CD4-positive, alpha-beta T cell treated with Interleukin-17A for 4 hours (primary cell): ENCODE data around the gene AOPEP.

Experiments used
- DNase-seq: peaks from one replicate; pipeline ENCODE4 v3.0.0-alpha.2; 2020; ENCODE audit warnings: mixed read lengths

AOPEP gene

DNA sequence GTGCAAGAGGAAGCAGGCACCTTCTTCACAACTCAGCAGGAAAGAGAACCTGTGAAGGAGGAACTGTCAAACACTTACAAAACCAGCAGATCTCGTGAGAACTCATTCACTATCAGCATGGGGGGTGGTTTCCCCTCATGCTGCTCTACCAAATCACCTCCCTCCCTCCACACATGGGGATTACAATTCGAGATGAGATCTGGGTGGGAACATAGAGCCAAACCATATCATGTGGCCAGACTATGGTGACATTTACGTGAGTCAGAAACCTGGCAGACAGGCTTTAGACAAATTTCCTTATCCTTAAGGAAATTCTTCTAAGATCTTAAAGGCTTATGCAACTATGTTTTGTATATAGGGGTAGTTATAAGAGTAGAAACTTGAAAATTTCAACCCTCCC is 8.7 kb upstream of the AOPEP start:
- DNase-seq, result no peak

DNA sequence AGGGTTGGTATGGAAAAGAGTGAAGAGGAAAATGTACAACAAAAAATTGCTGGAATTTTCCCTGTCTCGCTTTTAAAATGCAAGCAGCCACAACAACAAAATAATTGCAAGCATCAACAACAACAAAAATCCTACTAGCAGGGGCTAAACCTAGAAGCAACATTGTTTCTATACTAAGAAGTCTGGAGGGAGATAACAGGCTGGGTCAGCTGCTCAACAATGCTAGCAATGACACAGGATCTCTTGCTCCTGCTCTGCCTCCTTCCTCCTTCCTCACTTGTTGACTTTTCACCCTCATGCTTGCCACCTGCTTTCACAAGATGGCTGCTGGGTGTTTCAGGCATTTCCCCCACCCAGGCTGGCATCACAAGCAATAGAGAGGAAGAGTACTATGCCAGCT is 7.6 kb upstream of the AOPEP start:
- DNase-seq, result no peak

DNA sequence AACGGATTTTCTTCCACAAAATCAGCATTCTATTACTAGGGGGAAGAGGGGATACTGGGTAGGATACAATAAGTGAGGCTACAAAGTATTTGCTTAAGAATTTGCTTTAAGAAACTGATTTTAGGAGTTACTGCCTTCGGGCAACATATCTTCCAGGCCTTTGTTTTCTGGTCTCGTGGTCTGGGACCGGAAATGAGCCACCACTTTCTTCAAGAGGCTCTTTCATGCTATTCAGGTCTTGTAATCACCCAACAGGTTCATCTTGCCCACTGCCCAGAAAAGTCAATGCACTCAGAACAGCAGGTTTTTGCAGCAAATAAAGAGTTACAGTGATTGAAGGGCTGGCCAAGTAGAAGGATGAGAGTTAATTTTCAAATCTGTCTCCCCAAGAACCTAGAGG is 6.6 kb upstream of the AOPEP start:
- DNase-seq, result no peak

- no peak for DNase-seq
Measured at GRCh38 chr9:94720846-94721549, 5.5 kb upstream of the AOPEP start.

- DNase-seq, result no peak
Measured at GRCh38 chr9:94721754-94722153, 4.7 kb upstream of the AOPEP start.

GRCh38 chr9:94725293-94725692 is 1.2 kb upstream of the AOPEP start:
- DNase-seq, result no peak

DNA sequence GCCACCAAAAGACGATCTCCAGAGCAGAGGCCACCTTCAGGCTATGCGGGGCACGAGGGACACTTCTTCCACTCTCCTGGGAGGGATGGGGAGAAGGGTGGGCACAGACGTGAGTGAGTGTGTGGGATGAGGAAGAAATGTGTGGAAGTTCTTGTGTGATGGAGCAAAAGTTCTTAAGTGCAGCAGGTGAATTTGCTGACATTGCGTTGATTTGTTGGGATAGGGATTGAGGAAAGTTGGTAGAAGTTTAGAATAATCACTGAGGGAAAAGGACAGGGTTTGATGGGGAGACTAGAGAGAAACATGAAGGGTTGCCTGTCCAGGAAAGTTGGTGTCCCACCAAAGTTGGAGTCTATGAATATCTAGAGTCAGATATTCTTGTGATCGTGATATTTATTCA is 2.2 kb downstream of the AOPEP start:
- no peak for DNase-seq

DNA sequence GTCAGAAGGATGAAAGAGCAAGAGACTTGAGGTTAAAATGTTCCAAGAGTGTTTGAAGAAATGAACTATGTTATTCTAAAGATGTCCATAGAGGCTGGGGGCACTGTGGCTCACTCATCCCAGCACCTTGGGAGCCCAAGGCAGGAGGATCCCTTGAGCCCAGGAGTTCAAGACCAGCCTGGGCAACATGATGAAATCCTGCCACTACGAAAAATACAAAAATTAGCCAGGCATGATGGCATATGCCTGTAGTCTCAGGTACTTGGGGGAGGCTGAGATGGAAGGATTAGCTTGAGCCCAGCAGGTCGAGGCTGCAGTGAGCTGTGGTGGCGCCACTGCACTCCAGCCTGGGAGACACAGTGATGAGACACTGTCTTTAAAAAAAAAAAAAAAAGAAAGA is 2.7 kb downstream of the AOPEP start:
- no peak for DNase-seq

- DNase-seq, result no peak
Measured at GRCh38 chr9:94734054-94734754, 7.7 kb downstream of the AOPEP start.

GRCh38 chr9:94736759-94737158 is 10.3 kb downstream of the AOPEP start:
- no peak for DNase-seq

GRCh38 chr9:94740145-94740840 is 13.8 kb downstream of the AOPEP start:
- no peak for DNase-seq

DNA sequence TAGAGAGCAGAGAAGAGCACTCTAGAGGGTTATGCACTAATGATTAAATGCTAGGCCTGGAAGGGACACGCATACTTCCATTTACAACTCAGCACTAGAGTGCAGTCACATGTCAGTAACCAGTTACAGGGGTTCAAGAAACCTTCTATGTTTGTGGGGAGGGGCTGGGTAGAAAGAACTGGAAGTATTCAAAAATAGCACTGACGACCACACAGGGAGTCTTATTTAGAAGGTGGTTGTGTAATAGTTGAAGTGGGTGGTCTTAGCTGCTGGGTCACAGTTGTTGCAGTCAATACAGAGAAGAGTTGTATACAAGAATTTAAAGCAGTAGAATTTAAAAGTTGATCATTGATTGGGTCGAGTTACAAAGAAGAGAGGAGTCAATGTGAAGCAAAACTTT is 15.4 kb downstream of the AOPEP start:
- DNase-seq, result no peak

DNA sequence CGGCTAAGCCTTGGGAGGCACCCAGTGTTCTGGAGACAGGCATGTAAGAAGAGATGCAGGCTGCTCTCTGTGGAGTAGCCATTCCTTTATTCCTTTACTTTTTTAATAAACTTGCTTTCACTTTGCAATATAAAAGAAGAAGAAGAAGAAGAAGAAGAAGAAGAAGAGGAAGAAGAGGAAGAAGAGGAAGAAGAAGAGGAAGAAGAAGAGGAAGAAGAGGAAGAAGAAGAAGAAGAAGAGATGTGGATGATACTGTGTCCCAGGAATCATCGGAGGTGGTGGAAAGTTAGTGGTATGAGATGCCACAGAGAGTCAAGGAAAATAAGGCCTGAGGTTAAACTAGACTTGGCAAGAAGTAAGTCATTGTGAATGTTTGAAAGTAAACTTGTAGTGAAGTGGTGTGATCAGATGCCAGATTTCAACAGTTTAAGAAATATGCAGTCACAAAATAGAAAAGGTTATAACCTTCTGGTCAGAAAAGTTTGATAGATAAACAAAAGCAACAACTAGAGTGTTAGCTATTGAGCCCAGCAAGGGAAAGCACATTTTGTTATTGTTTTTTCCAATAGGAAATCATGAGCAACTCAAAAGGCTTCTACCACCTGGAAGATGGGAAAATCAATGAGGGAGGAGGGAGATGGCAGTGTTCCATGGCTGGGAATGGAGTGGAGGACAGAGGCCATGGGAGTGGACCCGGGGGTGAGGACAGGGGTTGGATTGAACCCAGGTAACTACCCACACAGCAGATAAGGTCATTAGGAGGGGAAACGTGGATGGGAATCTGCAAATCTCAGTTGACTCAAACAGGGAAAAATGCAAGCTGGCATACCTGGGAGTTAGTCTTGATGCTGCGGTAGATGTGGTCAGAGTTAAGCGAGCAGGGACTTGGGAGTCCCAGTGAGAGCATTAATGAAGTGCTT is 16.8 kb downstream of the AOPEP start:
- no peak for DNase-seq

DNA sequence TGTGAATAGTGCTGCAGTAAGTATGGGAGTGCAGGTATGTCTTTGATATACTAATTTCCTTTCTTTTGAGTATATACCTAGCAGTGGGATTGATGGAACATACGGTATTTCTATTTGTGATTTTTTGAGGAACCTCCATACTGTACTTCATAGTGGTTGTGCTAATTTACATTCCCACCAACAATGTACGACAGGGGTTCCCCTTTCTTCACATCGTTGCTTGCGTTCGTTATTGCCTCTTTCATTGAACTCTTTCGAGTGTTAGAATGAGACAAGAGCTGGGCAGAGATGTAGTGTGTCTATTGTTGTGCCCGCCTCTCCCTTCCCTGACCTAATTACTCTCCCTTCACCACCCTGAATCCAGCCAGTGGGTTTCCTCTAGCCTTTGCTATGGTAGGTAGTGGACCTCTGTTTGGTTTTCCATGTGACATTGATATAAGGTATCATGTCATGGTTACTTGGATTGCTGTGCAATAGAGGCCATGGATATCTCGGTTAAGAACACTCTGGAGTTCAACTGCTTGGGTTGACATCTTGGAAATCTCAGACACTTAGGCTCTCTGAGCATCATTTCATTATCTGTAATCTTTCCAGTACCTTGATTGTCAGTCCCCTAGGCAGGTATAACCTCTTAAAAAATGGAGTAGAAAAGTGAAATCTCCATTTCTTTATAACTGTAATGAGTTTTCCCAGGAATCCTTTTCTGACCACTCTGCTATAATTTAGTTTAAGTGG is 19.5 kb downstream of the AOPEP start:
- no peak for DNase-seq

- DNase-seq, result no peak
Measured at GRCh38 chr9:94746541-94747370, 20.3 kb downstream of the AOPEP start.

GRCh38 chr9:94754976-94755475 is 28.5 kb downstream of the AOPEP start:
- no peak for DNase-seq

DNA sequence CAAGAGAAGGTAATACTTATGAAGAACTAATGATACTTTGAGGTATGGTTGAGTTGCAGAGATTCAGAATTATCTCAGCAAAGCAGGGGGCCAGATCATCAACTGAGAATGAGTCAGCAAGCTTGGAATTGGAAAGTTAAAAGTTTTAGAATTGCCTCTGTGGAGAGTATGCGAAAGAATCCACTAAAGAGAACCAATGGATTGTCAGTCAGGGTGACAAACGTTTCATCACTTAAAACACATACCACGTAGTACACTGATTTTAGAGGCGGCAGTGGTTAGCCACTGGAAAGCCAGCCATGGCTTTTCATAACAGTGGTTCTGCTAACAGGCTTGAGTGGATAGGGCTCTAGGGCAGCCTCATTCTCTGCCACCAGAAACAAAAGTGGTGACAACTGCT is 30.7 kb downstream of the AOPEP start:
- no peak for DNase-seq

- no peak for DNase-seq
Measured at GRCh38 chr9:94758031-94758430, 31.5 kb downstream of the AOPEP start.

DNA sequence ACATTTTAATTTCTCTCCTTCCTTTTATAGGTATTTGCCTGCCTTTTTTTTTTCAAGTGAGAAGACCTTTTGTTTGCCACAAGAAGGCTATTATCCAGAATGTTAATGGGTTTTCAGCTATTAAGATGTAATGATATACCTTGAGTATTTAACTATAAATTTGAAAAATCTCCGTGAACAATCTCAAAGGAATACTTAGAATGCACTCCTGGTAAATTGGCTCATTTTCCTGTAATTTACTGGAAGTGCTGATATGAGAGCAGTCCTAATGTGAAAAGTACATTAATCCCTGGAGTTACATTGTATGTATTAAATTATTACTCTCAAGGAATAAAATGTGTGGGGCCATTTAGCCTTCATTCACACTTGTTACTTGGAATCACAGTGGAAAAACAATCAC is 32.4 kb downstream of the AOPEP start:
- no peak for DNase-seq

DNA sequence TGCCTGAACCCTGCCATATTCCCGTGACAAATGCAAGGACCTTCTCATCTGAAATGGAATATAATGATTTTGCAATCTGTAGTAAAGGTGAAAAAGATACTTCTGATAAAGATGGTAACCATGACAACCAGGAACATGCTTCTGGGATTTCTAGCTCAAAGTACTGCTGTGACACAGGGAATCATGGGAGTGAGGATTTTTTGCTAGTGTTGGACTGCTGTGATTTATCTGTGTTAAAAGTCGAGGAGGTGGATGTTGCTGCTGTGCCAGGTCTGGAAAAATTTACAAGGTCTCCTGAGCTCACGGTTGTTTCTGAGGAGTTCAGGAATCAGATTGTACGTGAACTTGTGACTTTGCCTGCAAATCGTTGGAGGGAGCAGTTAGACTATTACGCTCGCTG is 33.5 kb downstream of the AOPEP start:
- no peak for DNase-seq

DNA sequence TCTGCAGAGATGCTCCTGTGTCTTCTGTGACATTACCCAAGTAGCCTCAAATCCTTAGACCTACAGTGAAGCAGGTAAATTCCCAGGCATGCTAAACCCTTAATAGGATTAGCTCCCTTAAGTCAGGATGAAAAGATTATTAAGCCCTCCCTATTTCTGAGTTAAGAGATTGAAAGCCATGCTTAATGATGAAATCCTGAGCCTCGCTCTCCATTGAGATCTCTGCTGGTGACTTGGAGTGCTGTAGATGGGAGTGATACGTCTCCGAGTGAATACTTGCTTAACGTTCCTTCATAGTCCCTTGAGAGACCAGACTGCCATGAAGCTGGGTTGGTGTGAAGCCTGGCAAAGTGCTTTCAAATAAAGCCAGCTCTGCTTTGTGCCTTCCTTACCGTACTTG is 34.2 kb downstream of the AOPEP start:
- no peak for DNase-seq
